ENCODE measurements around the gene TUFT1. TPM values are rescaled to one million over a fixed set of nuclear protein-coding genes. Genes with fewer than 3 reads are reported as not detected.

Gene TUFT1
- total and polyA plus RNA-seq, 9 of the 15 experiments (the other 6 are each of a cell fraction or from before 2014, with no cell fraction given) = 0.54 to 2.0 (median 1.7) TPM

- in situ Hi-C loops (cut with MboI) = no loop called here
- intact Hi-C loops (cut with micrococcal nuclease) = no loop called here
- 11% methylated on average over 3 of the region's 3 CpGs for WGBS (ENCODE audit: insufficient coverage, low coverage, missing lambda C conversion rate)
- POLR2A ChIA-PET = interaction anchor here (1.1 kb wide), 1 partner anchor 236 kb away, joined by 3 read pairs; no protein-coding TSS in a partner anchor
- Histone ChIP-seq H3K9me1 (ENCODE audit: control insufficient read depth, insufficient read depth, low read length) (no peaks in the 10 kb centered on the region), H3K36me3 (ENCODE audit: control insufficient read depth, insufficient read depth, low read length) (no peaks in the 10 kb centered on the region), H2AFZ (ENCODE audit: low read depth, low read length) (no peak overlapping the region), H3K27ac (ENCODE audit: extremely low read depth, low read depth, low read length) (no peak overlapping the region), H3K4me2 (ENCODE audit: insufficient read depth, low read length) (no peak overlapping the region), H3K27me3 (ENCODE audit: control insufficient read depth in 2 of 2, insufficient read depth in 2 of 2, low read length in 2 of 2) (peaks cover 0 to 6% of the 10 kb centered on the region in 2 experiments; a peak in 2 of 5 replicates), H3K4me3 (no peak overlapping the region), H3K9ac (ENCODE audit: insufficient read depth in 1 of 2, low read depth in 2 of 2, low read length in 2 of 2) (no peak overlapping the region), H4K20me1 (replicated peaks; ENCODE audit: control insufficient read depth, insufficient read depth, low read length) (0 out of 2 replicates have a peak, but pooled peaks cover 6% of the 10 kb centered on the region), H3K4me1 (replicated peaks in 1 of 2; ENCODE audit: control insufficient read depth in 2 of 2, insufficient read depth in 2 of 2, low read length in 2 of 2) (peaks cover 0 to 2% of the 10 kb centered on the region in 2 experiments; a peak in 2 of 5 replicates), H3K79me2 (ENCODE audit: control insufficient read depth, insufficient read depth, low read length) (no peaks in the 10 kb centered on the region), H3K9me3 (replicated peaks; ENCODE audit: control insufficient read depth, insufficient read depth, low read depth, low read length) (no peaks in the 10 kb centered on the region)
- FAIRE-seq (no peak), DNase-seq (ENCODE audit: extremely low read depth in 1 of 4, low spot score in 3 of 4) (no peak), ATAC-seq (no peak; the same call in 2 of the 3 replicates)
- CTCF ChIA-PET (ENCODE audit: low intra/inter-chr PET ratio) = no interaction called here
- BruUV-seq (replicated peaks) = no TSS peak
- no peak for TF ChIP-seq RBM34 (IDR thresholded peaks at IDR 0.05; ENCODE audit: borderline replicate concordance, insufficient read depth, low read length)
- no peak for TF ChIP-seq MYC (IDR thresholded peaks at IDR 0.05; ENCODE audit: low read depth, low read length)
- no peak for TF ChIP-seq MYC (CRISPR knock-in tag; IDR thresholded peaks at IDR 0.05; ENCODE audit: borderline replicate concordance, low read depth)
- TF ChIP-seq STAT5B (CRISPR knock-in tag; IDR thresholded peaks at IDR 0.05) = no peak
- TF ChIP-seq NR3C1 (CRISPR knock-in tag; IDR thresholded peaks at IDR 0.05) = no peak
- TF ChIP-seq BMI1 (IDR thresholded peaks at IDR 0.05; ENCODE audit: low read length) = no peak
- no peak for TF ChIP-seq UBTF (IDR thresholded peaks at IDR 0.05; ENCODE audit: borderline replicate concordance in 1 of 2, low read depth in 2 of 2, low read length in 2 of 2)
- TF ChIP-seq KAT8 (IDR thresholded peaks at IDR 0.05; ENCODE audit: low read depth) = no peak
- no peak for TF ChIP-seq ZNF639 (CRISPR knock-in tag; conservative IDR thresholded peaks at IDR 0.05 in 1 of 2, IDR thresholded peaks at IDR 0.05 in 1 of 2)
- no peak for TF ChIP-seq PKNOX1 (IDR thresholded peaks at IDR 0.05)
- TF ChIP-seq FOSL1 (tag; conservative IDR thresholded peaks at IDR 0.05) = no peak
- TF ChIP-seq CHD1 (IDR thresholded peaks at IDR 0.05; ENCODE audit: low read length) = no peak
- TF ChIP-seq ZEB2 (IDR thresholded peaks at IDR 0.05) = no peak
- no peak for TF ChIP-seq RBM22 (IDR thresholded peaks at IDR 0.05; ENCODE audit: low read depth, low read length, poor library complexity, severe bottlenecking)
- TF ChIP-seq KDM1A (IDR thresholded peaks at IDR 0.05) = no peak
Measured at GRCh38 chr1:151547900-151548230, 7.8 kb downstream of the TUFT1 start.

Measured in K562 (cell line).